ENCODE results near the gene DIP2A.

DNA sequence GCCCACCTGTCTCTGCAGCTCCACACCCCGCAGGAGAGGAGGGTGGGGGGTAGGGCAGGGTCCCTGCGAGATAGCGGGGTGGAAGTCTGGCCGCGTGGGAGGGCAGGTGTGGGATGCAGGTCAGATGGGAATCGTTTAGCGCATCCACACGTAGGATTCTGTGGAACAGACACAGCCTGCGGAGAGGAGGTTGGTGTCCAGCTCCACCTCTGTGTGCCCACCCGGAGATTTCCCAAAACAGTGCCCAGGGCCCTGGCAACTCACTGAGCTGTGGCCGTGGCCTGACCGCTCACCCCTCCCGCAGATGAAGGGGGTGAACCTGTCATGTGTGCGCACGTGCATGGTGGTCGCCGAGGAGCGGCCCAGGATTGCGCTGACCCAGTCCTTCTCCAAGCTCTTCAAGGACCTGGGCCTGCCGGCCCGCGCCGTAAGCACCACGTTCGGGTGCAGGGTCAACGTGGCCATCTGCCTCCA is 99.3 kb downstream of the DIP2A start:
- TF ChIP-seq CTCF (IDR thresholded peaks at IDR 0.05): no peak
- no peak for TF ChIP-seq POLR2A (IDR thresholded peaks at IDR 0.05)
- no peak for TF ChIP-seq EP300 (IDR thresholded peaks at IDR 0.05)
